ENCODE data around the gene EXOSC9.
"Not testable (repeated sequence)": the region's sequence is repeated elsewhere in the genome, so short reads cannot be mapped to it uniquely, and the experiment has no call there.

The EXOSC9 gene, protein sequence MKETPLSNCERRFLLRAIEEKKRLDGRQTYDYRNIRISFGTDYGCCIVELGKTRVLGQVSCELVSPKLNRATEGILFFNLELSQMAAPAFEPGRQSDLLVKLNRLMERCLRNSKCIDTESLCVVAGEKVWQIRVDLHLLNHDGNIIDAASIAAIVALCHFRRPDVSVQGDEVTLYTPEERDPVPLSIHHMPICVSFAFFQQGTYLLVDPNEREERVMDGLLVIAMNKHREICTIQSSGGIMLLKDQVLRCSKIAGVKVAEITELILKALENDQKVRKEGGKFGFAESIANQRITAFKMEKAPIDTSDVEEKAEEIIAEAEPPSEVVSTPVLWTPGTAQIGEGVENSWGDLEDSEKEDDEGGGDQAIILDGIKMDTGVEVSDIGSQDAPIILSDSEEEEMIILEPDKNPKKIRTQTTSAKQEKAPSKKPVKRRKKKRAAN

DNA sequence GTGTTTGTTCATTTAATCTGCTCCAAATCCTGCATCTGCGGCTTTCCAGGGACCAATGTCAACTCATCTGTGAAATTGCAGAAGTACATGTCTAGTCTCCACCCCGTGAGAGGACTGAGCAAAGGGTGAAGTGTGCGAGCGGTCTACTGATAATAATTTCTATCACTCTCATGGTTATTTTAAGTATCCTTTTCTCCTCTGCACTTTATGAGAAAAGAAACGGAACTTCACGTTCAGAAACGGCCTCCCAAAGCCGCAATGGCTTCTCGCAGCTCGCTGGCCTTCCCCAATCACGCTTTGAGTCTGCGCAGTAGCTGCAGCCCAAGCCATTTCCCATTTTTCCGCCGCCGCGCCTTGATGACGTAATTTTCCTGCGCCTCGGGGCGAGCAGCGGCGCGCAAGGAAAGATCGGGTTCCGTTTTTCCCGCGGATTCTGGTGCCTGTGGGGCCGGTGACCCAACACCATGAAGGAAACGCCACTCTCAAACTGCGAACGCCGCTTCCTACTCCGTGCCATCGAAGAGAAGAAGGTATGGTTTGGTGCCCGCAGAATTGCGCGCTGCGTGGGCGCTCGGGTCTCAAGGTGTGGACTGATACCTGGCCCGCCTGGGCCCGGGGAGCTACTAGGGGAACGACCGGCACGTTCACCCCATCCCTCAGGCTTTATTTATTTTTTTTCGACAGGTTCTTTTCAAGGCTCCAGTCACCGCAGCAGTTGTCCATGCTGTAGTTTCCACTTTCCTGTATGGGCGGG lies at the start of gene EXOSC9:
Gene EXOSC9, plus strand, starts transcription at position 363 of the 754 bp plus-strand sequence. Its CDS starts 102 bp downstream, at position 465.
- peak; percentile 94 for DNase-seq

DNA sequence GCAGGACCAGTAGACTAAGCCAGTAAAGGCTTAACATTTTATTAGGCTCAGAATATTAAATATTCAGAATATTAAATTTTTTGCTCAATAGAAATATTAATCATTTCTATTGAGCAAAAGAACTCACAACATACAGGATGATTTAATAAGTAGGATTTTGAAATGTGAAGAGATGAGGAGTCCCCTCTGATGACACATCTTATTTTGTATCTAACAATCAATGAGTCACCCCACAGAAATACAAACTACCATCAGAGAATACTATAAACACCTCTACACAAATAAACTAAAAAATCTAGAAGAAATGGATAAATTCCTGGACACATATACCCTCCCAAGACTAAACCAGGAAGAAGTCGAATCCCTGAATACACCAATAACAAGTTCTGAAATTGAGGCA lies 49.0 kb upstream of the EXOSC9 start:
- DNase-seq: not testable (repeated sequence)

DNA sequence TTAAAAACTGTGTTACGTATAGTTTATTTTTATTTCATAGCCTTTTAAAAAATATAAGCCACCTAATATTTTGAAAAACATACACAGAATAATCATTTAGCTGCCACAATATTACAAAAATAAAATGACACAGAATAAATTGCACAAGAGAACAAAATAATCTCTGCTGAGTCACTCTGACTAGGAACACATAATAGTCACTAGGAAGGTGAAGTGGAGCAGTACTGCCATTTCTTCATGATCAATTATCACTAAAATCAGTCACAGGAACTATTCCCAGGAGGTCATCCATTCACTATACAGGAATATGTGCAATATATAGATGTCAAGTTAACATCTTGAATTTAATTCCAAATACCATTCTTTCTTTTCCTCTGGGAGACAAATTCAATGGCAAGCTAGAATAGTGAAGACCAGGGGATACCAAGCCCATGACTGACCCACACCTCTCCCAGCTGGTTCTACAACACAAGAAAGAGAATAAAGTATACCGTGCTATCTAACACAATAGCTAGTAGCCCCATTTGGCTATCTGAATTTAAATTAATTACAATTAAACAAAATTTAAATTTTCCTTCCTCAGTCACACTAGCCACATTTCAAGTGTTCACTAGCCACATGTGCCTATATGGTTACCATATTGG lies 42.1 kb upstream of the EXOSC9 start:
- DNase-seq: no peak

DNA sequence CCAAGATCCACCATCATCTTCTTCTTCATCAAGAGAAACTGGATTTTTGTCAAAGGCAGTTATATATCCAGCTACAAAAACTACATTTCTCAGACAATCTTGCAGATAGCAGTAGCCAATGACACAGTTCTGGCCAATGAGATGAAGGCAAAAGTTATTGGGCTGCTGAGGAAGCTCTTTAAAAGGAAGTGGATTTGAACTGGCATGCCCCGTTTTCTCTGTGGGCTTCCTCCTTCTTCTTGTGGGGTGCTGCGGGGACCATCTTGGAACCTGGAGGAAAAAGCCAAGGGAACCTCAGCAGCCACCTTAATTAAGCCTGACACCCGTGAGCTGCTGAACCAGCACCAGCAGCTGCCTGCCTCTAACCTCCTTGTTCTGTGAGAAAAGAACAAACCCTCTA lies 40.9 kb upstream of the EXOSC9 start:
- DNase-seq: no peak

DNA sequence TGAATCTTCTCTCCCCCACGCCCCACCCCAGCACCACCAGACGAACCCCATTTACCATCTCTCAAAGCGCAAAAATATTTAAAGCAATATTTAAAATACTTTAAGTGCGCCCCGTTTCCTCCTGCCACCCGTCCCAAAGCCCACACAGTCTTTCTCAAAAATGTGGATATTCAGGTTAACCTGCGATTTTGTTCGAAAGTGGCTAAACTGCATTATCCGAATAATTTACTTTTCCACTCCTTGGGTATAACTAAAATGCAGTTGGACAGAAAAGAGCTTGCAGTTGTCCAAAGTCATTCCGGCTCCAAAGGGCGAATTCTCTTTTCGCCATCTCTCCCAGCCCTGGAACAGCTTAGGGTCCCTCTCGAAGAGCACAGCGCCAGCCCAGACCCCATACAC lies 36.8 kb upstream of the EXOSC9 start:
- DNase-seq: no peak

DNA sequence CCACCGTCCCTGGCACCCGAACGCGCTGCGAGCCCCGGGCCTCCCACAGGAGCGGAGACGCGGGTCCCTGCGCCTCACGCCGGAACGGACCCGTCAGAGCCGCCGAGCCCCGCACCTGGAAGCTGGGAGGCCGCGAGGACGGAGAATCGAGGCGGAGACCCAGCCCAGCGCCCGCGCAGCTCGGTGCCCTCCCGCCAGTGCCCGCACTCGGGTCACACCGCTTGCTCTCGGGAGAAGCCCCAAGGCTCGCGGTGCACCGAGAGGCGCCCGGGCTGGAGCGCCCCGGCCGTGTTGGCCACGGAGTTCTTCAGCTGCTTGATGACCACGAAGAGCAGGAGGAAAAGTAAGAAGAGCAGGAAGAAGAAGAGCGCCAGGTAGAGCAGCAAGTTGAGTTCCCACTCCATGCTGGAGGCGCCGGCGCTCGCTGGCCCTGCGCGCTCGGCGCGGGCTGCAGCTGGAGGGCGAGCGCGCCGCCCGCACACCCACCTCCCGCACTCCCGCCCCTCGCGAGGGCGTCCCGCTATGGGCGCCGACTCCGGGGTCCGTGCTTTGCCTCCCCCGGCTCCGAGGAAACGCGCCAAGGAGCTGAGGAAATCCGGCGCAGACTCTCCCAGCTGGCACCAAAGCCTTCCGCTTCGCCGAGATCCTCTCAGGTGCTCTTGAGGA lies 36.3 kb upstream of the EXOSC9 start, which contains the start of gene SMIM43:
Gene SMIM43, minus strand, starts transcription at position 463 of the 666 bp plus-strand sequence. Its CDS starts 59 bp downstream, at position 404.
- DNase-seq: no peak

DNA sequence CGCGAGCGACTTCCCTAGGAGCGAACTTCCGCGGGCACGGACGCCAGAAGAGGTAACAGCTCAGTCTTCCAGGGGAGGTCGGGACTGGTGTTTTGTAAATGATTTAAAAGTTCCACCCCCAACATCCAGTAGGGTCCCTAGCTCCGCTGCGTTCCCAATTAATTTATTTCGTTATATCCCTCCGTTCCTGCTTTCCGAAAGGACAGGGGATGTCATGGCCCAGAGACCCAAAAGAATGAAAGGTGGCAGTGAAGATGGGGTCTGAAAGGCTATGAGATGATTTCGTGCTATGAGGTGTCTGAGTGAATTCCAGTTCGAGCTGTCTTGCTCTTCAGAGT lies 35.8 kb upstream of the EXOSC9 start:
- DNase-seq: no peak

DNA sequence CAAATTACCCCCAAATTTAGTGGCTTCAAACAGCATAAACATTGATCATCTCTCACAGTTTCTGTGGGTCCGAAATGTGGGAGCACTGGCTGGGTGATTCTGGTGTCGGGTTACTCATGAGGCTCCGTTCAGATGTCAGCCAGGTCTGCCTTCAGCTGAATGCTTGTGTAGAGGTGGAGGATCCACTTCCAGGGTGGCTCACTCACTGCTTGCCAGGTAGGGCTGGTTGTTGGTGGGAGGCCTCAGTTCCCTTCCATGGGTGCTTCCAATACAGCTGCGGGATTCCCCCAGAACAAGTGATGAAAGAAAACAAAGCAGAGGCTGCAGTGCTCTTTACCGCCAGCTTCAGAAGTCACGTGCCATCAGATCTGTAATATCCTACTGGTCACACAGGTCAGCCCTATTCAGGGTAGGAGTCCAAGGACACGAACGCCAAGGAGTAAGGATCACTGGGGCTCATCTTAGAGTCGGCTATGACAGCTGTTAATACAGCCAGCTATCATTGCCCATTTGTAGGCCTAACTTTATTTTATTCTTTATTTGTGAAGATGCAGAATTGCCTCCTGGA lies 35.1 kb upstream of the EXOSC9 start:
- DNase-seq: no peak

DNA sequence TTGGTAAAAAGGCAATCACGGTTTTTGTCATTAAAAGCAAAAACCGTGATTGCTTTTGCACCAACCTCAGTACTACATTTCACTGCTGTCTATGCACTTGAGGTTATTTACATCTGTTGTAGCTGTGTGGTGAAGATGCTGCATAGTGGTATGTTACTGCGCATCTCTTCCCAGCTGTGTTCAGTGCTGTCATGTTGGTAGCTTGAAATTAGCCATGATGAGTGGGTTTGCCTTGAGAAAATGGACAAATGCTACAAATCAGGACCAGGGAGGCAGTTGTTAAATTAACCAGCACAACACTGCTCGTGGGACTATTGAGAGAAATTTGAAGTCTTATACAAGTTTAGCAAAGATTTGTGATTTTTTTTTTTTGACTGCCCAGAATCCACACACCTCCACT lies 34.0 kb upstream of the EXOSC9 start:
- DNase-seq: no peak

DNA sequence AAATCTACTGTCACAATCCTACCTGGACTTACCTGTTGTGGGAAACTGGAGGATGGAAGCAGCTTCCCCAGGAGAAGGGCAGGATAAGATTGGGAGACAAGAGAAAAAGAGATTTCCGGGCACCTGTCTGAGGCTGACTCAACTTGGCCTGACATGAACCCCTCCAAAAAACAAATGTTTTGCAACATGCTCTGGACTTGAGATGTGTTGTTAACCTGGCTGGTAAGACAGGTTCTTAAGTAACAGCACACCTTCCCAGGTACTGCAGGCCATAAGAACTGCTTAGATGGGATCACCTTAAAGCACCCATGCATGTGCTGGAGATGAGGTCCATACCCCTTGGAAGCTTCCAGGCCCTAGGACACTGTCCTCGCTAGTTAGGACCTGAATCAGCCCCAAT lies 31.8 kb upstream of the EXOSC9 start:
- DNase-seq: no peak

DNA sequence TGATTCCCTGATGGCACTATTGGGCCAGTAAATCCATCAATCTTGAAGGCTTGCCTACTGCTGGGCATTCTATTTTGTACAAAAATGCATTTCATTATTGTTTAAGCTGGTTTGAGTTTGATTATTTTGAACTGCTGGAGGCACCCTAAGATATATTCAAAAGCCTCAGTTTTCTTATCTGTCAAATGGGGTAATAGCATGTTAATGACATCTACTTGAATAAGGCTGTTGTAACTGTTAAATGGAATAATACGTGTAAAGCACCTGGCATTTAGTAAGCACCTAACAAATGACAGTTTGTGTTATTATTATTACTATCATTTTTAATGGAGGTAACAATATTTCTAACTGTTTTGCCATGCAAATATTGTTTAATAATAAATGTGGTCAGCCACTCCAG lies 29.3 kb upstream of the EXOSC9 start:
- DNase-seq: no peak

DNA sequence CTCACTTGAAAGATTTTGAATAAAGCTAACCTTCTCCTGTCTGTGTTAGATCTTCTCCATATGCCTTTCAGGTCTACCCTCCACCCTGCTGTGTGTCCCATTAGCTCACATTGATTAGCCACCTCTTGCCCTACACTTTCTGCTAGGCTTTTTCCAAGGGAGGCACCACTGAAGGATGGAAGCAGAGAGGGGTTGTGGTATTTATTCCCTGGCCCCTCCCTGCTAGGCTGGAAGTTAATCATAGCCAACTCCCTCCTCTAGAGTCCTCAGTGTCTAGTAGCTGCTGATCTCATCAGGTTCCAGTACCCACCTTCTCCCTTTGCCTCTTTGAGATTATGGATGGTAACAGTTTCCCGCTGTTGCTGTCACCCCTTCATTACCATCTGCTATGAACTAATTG lies 27.2 kb upstream of the EXOSC9 start:
- no peak for DNase-seq

DNA sequence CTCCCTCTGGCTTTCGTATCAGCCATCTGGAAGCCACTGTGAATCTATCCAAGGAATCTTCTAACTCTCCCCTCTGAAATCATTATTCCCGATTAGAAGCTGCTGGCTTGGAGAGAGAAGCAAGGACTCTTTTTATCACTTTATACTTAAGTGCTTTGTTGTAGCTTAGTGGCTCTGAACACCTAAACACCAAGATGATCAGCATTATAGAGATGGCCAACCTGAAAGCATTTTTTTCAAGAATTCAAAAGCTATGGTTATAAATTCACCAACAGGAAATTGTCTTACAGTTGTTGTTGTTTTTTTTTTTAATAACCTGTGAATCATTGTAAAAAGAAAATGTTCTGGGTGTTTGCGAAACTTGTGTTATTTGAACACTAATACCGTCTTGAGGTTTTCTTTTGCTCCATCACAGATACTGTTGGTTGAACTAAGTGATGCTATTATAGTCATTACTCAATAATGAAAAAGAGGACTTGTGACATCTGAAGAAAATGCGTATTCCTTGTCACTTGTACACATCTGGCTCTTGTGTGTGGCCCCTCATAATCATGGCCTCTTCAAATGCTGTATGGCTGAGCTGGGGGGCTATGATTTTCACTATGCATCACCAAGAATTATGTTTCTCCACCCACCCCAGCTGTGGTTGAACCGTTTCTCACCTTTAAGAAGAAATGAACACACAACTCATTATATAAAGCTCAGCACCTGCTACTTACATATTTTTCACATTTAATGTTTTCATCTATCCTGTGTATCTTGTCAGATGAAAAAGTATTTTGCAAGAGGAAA lies 24.3 kb upstream of the EXOSC9 start:
- DNase-seq: no peak

DNA sequence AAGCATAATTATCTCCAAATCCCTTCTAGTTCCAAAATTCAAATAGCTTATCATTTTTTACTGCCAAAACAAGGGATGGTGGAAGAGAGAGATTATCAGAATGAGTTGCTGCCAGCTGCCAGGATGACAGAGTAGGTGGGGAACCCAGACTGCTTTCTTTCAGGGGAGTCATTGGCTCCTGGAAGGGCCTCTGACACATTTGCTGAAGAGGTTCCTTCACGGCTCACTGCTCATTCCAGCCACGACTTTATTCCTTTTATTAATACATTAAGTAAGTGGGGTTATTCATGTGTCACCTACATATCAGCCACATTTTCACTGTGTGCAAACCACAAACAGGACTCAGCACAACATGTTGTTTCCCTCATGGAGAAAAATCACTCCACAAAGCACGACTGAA lies 23.5 kb upstream of the EXOSC9 start:
- DNase-seq: no peak

DNA sequence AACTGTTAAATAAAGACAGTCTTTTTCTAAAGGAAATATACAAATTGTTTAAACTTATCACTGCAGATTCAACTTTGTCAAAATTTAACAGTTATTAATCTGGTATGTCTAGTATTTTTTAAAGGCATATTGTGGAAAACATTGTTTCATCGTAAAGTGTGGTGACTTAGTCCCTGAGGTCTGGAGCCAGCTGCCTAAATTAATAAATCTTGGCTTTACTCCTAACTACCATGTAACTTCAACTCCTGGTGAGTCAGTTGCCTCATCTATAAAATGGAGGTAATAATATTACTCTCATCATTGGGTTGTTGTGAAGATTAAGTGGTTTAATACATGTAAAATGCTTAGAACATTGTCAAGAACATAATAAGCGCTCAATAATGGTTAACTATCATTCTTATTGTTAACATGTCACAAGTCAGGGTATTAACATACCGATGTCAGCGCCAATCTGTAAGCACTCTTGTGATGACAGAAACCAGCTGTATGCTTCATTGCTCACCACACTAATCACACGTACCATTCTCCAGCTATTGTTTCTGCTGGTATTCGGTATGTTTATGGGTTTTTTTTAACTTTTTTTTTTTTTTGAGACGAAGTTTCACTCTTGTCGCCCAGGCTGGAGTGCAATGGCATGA lies 22.0 kb upstream of the EXOSC9 start:
- DNase-seq: no peak

DNA sequence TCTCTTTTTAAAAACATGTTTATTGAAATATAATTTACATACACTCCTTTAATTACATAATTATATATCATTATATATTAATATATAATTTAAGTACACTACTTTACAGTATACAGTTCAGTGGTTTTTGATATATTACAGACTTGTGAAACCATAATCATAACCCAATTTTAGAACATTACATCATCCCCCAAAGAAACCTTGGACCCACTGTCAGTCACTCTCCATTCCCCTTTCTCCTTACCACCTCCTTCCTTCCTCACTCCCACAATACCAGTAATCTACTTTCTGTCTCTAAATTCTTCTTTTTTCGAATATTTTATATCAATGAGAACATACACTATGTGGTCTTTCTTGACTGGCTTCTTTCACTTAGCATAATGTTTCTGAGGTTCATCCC lies 17.9 kb upstream of the EXOSC9 start:
- DNase-seq: no peak

DNA sequence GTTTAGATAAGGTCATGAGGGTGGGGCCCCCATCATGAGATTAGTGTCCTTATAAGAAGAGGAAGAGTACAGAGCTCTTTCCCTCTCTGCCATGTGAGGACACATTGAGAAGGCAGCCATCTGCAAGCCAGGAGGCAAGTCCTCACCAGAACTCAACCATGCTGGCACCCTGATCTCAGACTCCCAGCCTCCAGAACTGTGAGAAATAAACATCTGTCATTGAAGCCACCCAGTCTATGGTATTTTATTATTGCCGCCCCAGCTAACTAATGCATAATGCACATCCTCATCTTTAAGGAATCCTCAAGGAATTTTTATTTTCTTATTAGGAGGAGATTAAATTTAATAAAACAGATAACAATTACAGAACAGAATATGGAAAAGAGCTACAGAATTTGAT lies 16.7 kb upstream of the EXOSC9 start:
- no peak for DNase-seq

DNA sequence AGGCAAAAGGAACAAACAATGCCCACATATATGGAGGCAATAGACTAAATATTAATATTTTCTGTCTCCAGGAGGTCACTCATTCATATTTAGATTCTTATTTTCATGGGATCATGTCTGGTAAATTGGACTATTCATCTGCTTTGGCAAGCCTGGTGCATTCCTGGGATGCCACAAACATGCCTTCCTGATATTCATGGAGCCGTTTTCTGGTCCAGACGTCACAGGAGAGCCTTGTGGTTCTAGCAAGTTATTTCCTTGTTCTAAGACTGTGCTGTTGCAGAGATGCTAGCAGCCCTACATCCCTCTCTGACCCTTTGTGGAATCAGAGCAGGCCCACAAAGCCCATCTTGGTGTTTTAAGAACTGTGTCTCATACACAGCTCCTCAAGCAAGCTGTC lies 16.1 kb upstream of the EXOSC9 start:
- no peak for DNase-seq

DNA sequence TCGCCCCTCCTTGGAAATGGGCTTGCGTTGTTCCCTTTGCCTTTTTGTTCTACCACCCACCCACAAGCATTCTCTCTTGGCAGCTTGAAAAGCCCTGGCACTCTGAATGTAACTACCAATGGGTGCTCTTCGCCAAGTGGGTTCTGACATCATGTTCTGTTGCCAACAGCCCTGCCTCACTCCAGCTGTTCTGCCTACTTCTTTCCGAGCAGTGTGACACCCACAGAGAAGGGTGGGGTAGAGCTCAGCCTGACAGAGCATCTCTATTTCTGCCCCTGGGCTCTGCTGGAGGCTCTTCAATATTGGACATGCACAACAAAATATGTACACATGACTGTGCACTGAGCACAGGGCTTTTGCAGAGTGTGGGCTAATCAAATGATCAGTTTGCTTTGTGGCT lies 15.6 kb upstream of the EXOSC9 start:
- DNase-seq: no peak

DNA sequence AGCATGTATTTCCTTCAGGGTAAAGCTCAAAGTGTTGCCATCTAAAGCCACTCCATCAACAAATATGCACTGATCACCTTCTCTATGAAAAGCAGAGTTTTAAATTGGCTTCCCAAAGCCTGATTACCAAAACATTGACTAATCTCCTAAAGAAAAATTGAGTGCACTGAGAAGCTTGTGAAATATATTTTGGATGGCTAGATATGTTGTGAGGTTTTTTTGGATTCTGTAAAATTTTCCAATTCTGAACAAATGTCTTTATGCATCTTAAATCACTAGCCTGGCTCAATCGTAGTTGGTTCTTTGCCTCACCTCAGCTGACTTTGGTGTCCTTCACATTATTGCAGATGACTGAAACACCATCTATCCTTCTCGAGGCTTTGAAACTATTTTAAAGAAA lies 14.9 kb upstream of the EXOSC9 start:
- no peak for DNase-seq

DNA sequence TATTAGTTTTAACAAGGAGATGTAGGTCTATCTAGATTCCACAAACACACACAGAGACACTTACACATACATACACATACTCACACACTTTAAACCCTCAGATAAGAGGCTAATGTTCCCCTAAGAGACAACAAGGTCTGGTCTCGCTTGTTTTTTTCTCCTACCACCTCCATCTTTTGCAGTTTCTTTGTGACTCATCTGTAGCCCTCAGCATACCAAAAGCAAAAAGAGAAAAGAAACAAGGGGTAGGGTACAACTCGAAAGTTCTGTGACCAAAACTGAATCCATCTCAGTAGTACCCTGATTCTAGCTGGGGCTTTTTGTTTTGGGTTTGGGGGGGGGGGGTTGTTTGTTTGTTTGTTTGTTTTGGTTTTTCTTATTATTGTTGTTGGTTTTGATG lies 12.2 kb upstream of the EXOSC9 start:
- DNase-seq: peak; percentile 53

DNA sequence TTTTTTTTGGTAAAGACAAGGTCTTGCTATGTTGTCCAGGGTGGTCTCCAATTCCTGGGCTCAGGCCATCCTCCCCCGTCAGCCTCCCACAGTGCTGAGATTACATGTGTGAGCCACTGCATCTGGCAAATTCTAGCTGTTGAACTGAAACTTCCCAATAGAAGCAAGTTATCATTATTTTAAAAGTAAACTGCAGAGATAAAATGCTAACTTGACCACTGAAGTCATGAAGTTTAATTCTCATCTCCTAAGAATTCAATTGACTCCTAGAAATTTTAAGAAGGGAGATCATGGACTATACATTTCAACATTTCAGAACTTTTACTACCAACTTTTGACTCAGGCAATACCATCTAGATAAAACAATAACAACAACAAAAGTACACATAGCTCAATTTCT lies 11.7 kb upstream of the EXOSC9 start:
- DNase-seq: no peak
